NCI-H146 treated with DMSO at 0.1 percent for 48 hours (cell line): ENCODE results near the gene SETD4.
"Not testable (repeated sequence)": the region's sequence is repeated elsewhere in the genome, so short reads cannot be mapped to it uniquely, and the experiment has no call there.

Source experiments
- DNase-seq: peaks from one replicate; lab custom pipeline; 2025; ENCODE audit not compliant: unreplicated experiment; lab: John Stamatoyannopoulos, UW

The SETD4 gene, protein sequence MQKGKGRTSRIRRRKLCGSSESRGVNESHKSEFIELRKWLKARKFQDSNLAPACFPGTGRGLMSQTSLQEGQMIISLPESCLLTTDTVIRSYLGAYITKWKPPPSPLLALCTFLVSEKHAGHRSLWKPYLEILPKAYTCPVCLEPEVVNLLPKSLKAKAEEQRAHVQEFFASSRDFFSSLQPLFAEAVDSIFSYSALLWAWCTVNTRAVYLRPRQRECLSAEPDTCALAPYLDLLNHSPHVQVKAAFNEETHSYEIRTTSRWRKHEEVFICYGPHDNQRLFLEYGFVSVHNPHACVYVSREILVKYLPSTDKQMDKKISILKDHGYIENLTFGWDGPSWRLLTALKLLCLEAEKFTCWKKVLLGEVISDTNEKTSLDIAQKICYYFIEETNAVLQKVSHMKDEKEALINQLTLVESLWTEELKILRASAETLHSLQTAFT

GRCh38 chr21:36060159-36060921 is at the start of gene SETD4:
SETD4 (minus strand) TSS chr21:36060526; CDS start chr21:36058888, 1,638 bp downstream.
- DNase-seq = peak; percentile 68

GRCh38 chr21:36109868-36110267 is 49.5 kb upstream of the SETD4 start:
- no peak for DNase-seq

DNA sequence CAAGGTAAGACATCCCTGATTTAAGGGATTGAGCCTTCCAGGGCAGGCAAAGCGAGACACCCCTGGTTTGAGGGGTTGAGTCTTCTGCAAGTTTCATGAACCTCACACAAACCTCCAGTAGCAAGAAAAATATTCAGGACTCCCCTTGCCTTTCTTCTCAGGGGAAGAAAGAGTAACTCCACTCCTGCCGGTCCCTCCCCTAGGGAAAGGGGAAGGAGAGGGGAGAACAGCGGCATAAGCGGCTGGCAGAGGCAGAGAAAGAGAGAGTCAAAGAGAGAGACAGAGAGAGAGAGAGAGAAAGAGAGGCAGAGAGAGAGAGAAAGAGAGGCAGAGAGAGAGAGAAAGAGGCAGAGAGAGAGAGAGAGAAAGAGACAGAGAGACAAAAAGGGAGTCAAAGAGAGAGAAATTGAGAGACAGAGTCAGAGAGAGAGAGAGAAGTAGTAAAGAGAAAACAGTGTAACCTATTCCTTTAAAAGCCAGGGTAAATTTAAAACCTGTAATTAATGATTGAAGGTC is 45.1 kb upstream of the SETD4 start:
- DNase-seq = no peak

DNA sequence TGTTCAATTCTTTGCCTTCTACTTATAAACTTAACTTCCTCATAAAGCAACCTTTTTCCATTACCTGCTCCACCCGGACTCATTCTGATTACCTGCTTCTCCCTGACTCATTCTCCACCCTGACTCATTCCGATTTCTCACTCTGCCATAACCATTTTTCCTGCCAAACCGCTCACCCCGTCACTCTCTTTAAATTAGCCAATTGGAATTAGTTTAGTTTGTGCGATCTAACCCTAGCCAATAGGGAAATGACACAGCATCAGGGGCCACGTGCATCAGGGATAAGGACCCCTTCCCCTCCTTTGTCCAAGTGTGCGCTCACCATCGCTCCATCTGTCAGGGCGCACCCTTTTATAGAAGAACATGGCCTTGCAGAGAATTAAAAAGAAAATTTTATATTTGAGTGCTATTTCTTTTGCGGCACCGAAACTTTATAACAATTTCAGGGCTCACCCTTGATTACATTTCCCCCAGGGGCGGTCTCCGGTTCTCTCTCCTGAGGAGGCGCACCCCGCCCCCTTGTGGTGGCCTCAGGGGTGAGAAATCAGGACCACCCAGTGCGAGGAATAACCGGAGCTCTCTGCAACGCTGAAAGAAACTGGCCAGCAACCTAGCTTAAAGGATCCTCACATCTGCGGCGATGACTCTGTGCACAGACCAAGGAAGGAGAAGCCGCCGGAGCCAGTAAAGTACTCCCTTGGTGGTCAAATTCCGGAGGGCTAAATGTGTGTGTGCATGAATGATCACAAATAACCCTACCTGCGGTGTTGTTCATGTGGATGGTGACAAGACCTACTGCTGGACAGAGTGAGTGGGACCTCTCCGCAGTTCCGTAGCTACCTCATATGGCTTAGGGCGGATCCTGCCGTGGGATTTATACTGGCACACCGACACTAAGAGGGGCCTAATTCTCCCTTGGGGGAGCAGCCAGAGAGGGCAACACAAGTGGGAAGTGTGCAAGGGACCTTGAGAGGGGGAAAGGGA is 44.3 kb upstream of the SETD4 start:
- DNase-seq = no peak

DNA sequence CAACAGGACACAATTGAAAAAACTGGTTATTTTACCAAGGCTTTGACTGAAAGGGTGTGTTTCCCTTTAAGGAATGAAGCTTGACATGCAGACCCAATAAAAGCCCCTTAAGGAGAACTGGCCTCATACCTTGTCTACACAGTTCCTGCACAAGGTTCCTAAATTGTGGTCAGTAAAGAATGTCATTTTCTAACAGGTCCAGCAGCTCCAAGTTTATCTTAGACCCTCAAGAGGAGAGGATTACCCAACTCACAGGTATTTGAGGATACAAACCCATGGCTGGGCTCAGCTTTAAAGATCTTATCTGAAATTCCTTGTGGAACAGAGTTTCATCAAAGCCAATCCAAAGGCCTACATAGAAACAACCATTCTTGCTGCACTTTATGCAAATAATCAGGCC is 43.1 kb upstream of the SETD4 start:
- DNase-seq = no peak

- DNase-seq = no peak
Observed at GRCh38 chr21:36100971-36101641, 40.8 kb upstream of the SETD4 start.

DNA sequence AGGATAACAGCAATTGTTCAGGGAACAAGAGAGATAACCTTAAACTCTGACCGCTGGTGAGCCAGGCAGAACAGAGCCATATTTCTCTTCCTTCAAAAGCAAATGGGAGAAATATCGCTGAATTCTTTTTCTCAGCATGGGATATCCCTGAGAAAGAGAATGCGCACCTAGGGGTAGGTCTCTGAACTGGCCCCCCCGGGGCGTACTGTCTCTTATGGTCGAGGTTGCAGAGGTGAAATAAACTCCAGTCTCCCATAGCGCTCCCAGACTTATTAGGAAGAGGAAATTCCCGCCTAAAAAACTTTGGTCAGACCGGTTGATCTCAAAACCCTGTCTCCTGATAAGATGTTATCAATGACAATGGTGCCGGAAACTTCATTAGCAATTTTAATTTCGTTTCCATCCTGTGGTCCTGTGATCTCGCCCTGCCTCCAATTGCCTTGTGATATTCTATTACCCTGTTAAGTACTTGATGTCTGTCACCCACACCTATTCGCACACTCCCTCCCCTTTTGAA is 39.4 kb upstream of the SETD4 start:
- DNase-seq = not testable (repeated sequence)

GRCh38 chr21:36099000-36099399 is 38.7 kb upstream of the SETD4 start:
- no peak for DNase-seq

- no peak for DNase-seq
Observed at GRCh38 chr21:36098182-36098532, 37.8 kb upstream of the SETD4 start.

DNA sequence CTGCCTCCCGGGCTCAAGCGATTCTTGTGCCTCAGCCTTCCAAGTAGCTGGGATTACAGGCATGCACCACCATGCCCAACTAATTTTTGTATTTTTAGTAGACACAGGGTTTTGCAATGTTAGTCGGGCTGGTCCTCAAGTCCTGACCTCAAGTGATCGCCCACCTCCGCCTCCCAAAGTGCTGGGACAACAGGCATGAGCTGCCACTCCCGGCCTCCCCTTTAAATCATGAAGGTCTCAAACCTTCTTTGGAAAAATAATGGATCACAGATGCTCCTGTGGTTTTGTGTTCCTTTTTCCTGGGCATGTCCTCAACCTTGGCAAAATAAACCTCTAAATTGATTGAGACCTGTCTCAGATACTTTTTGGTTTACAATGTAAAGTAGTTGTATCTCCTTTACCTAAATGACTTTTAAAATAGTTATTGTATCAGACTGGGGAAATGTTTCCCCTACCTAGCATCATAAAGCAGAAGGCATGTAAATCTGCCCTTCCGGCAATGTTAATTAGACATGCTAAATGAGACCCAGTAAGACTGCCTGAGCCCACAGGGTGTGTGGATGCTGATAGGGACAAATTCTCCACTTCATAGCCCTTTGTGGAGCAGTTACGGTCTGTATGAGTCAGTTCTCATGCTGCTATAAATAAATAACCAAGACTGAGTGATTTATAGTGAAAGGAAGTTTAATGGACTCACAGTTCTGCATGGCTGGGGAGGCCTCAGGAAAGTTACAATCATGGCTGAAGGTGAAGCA is 37.3 kb upstream of the SETD4 start:
- DNase-seq = no peak

GRCh38 chr21:36096398-36097290 is 36.3 kb upstream of the SETD4 start:
- DNase-seq = no peak

GRCh38 chr21:36093512-36093911 is 33.2 kb upstream of the SETD4 start:
- DNase-seq = no peak

DNA sequence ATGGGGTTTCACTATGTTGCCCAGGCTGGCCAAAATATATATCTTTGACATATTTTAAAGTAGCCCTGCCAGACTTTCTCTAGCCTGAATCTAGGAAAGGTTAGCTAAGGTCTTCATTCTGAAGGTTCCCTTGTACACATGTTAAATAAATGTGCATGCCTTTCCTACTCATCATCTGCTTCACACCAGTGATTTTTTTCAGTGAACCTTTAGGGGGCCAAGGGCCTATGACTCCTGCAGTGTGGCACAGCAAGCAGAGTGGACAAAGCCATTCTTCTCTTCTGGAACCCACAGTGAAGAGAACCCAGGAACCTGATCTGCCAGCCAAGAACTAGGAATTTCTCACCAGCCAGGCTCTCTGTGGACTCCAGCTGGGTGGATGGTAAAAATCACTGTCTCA is 32.4 kb upstream of the SETD4 start:
- no peak for DNase-seq

DNA sequence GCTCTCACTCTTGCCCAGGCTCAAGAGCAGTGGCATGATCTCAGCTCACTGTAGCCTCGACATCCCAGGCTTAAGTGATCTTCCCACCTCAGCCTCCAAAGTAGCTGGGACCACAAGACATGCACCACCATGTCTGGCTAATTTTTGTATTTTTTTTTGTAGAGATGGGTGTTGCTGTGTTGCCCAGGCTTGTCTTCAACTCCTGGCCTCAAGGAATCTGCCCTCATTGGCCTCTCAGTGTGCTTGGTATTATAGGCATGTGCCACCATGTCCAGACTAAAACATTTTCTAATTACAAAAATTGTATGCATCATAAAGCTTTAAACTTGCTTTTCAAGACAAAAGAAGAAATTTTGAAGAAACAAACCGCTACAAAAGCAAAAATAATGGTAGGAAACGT is 29.6 kb upstream of the SETD4 start:
- no peak for DNase-seq

- no peak for DNase-seq
Observed at GRCh38 chr21:36087362-36088138, 27.2 kb upstream of the SETD4 start.

DNA sequence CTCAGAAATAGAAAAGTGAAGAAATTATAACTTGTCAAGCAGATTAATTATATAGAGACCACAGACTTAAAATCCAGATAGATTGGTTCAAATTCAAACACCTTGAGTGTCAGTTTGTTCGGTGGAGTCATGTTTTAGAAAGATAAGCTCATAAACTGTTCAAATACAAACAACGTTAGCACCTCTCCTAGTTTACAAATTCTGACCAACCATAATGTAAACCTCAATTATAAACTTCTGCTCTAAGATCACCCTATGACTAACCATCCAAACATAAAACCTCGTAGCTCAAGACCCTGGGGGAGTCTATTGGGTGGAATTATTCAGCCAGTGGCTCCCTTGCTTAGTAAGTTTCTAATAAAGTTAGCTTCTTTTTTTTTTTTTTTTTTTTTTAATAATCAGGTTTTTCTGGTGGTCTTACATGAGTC is 21.9 kb upstream of the SETD4 start:
- no peak for DNase-seq

DNA sequence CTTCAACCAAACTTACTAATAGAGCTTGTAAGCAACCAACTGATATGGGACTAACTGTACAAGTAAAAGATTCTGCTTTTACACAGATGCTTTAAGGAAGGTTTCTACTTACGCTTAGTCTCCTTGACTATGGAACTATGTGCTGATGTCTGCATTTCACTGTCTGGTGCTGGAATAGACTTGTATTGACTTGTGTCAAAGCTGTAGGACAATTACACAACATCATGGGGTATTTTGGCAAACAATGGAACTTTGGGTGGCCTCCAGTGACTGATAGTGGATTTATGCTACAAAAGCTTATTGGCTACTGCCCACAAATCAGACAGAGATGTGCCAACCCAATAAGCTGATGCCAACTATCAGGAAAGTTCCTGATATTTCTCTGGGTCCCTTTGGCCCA is 20.1 kb upstream of the SETD4 start:
- DNase-seq = no peak

DNA sequence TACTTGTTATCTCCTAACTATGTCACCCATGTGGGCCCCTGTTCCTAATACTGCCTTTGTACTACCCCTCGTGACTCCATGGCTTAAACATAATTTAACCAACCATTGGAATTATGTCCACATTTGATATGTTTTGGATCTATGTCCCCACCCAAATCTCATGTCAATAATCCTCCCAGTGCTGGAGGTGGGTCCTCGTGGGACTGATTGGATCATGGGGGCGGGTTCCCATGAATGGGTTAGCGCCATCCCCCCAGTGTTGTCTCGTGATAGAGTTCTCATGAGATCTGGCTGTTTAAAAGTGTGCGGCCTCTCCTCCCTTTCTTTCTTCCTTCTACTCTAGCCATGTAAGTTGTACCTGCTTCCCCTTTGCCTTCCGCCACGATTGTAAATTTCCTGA is 19.3 kb upstream of the SETD4 start:
- no peak for DNase-seq
